Left lung (tissue), 10 donors: ENCODE data around the gene RASGRF1. TPM values are rescaled to one million over a fixed set of nuclear protein-coding genes. Genes with fewer than 3 reads are reported as not detected.
A peak's percentile ranks its signal among the peaks of the same experiment; 100 is the strongest.

ENCODE experiments used
- ATAC-seq: fragments of 200-7000 bp; cut with Tn5 transposase; one replicate; pipeline ENCODE4 v1.9.1; 2020; ENCODE audit warnings: moderate library complexity
- DNase-seq, 4 donors: peaks; one replicate each; pipeline ENCODE4 v3.0.0-alpha.2; 2013 to 2020
- H3K27ac ChIP-seq, 2 donors: fragments of 200-600 bp; sonication (generic) in 1 of 2; one replicate each; pipeline versions ENCODE4 v1.5.0 to v1.8.0; 2020 to 2021
- H3K27me3 ChIP-seq, 2 donors: fragments of 200-600 bp; sonication (generic) in 1 of 2; one replicate each; pipeline versions ENCODE4 v1.5.0 to v1.8.0; 2020 to 2021
- H3K36me3 ChIP-seq, 2 donors: fragments of 200-600 bp; sonication (generic) in 1 of 2; one replicate each; pipeline versions ENCODE4 v1.5.0 to v1.8.0; 2020 to 2021
- H3K4me1 ChIP-seq, 2 donors: fragments of 200-600 bp; one replicate each; pipeline ENCODE4 v1.8.0; 2021
- H3K4me3 ChIP-seq, 2 donors: fragments of 200-600 bp; sonication (generic) in 1 of 2; one replicate each; pipeline versions ENCODE4 v1.5.0 to v1.8.0; 2020 to 2021; ENCODE audit warnings: mild to moderate bottlenecking in 1 of 2
- H3K9me3 ChIP-seq, 2 donors: fragments of 200-600 bp; sonication (generic) in 1 of 2; one replicate each; pipeline versions ENCODE4 v1.5.0 to v1.8.0; 2020 to 2021
- CTCF ChIP-seq, 2 donors: fragments of 200-600 bp; sonication (generic) in 1 of 2; IDR thresholded peaks; one replicate each; pipeline versions ENCODE4 v1.5.0 to v1.8.0; 2021; ENCODE audit warnings: antibody characterized with exemption in 2 of 2
- intact Hi-C, 2 donors: fragments of 100-400 bp; cut with DNase I; formaldehyde crosslinking; loops; one replicate each; pipeline versions ENCODE4 v1.11.2 to v1.14.2; 2022
- polyA plus RNA-seq, 6 donors: library from polyadenylated mRNA; unstranded; fragments of 120-200 nt; gene quantifications; one replicate each; pipeline ENCODE4 v1.2.1, GENCODE V29; 2013; ENCODE audit not compliant: insufficient read length in 6 of 6
- total RNA-seq, 2 donors: library from RNA; stranded (reverse); fragmentation: NEBNext Ultra II Directional; extraction: Animal tissue kit (Norgen Biotek cat#: 25700); gene quantifications; one replicate each; pipeline ENCODE4 v1.2.1, GENCODE V29; 2021
- donor health status: DM: no; HTN: yes; CAD: no.
- donor health status: DM: no; HTN: no; CAD: no.

RASGRF1 gene
- total and polyA plus RNA-seq, 8 donors, result 5.9 to 63.2 (median 26.0) TPM

- Histone ChIP-seq H3K27ac (peak overlapping the region; percentile 59 to 83), H3K27me3 (no peaks in the 10 kb centered on the region), H3K4me3 (no peak overlapping the region), H3K36me3 (no peaks in the 10 kb centered on the region), H3K9me3 (no peaks in the 10 kb centered on the region), H3K4me1 (peaks cover 8 to 20% of the 10 kb centered on the region in 2 donors)
- ATAC-seq, result peak; percentile 57
- no peak for TF ChIP-seq CTCF (IDR thresholded peaks at IDR 0.05)
- DNase-seq, result peak in 3 of 4 donors; percentile 70 to 82 (median 80)
- intact Hi-C loops, result no loop called here
Observed at GRCh38 chr15:78993931-78994530, 96.5 kb downstream of the RASGRF1 start.

- Histone ChIP-seq H3K9me3 (no peaks in the 10 kb centered on the region), H3K27ac (peak overlapping the region; percentile 59 to 83), H3K4me1 (peaks cover 12 to 27% of the 10 kb centered on the region in 2 donors), H3K36me3 (no peaks in the 10 kb centered on the region), H3K27me3 (no peaks in the 10 kb centered on the region), H3K4me3 (no peak overlapping the region)
- peak; percentile 15 for ATAC-seq
- no peak for DNase-seq
- no peak for TF ChIP-seq CTCF (IDR thresholded peaks at IDR 0.05)
- intact Hi-C loops, result no loop called here
Observed at GRCh38 chr15:78993257-78993930, 97.2 kb downstream of the RASGRF1 start.

DNA sequence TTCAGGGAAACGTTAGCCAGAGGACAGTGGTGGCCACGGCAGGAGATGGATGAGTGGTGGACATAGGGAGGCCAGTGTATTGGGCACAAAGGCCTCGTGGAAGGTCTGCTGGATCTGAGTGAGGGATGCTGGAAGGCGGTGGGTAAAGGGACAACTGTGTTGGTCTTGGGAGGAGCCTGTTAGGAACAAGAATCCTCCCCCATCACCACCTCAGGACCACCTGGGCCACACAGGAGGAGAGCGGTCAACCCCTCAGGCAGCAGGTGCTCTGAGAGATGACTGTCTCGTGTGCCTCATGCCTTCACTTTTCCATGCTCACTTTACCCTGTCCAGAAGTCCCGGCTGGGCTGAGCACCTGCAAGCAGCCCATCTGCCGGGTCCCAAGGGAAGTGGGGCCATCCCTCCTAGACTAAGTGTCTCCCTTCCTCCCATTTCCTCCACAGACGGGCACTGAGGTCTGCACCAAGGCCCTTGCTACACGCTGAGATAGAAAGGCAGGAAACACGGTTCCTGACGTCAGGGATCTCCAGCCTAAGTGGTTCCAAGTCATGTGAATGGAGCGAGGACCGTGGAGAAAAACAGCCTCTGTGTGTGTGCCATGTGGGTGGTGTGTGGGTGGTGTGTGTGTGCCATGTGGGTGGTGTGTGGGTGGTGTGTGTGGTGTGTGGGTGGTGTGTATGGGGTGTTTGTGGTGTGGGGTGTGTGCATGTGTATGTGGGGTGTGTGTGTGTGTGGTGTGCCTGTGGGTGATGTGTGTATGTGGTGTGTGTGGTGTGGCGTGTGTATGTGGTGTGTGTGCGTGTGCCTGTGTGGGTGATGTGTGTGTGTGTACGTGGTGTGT lies 97.9 kb downstream of the RASGRF1 start:
- H3K27ac ChIP-seq, result peak overlapping the region; percentile 2 to 83
- intact Hi-C loops, result no loop called here
- peak in 2 of 4 donors; percentile 30 to 77 for DNase-seq
- H3K36me3 ChIP-seq, result no peaks in the 10 kb centered on the region
- H3K4me1 ChIP-seq, result peaks cover 19 to 34% of the 10 kb centered on the region in 2 donors
- no peak for TF ChIP-seq CTCF (IDR thresholded peaks at IDR 0.05)
- H3K27me3 ChIP-seq, result no peaks in the 10 kb centered on the region
- H3K9me3 ChIP-seq, result no peaks in the 10 kb centered on the region
- no peak overlapping the region for H3K4me3 ChIP-seq
- ATAC-seq, result peak; percentile 5

- no peaks in the 10 kb centered on the region for H3K36me3 ChIP-seq
- TF ChIP-seq CTCF (IDR thresholded peaks at IDR 0.05), result no peak
- DNase-seq, result no peak
- H3K27me3 ChIP-seq, result no peaks in the 10 kb centered on the region
- H3K27ac ChIP-seq, result peak overlapping the region; percentile 2 to 67
- H3K4me3 ChIP-seq, result no peak overlapping the region
- intact Hi-C loops, result no loop called here
- peaks cover 19 to 35% of the 10 kb centered on the region in 2 donors for H3K4me1 ChIP-seq
- ATAC-seq, result no peak
- H3K9me3 ChIP-seq, result no peaks in the 10 kb centered on the region
Observed at GRCh38 chr15:78991879-78992278, 98.7 kb downstream of the RASGRF1 start.

- no peaks in the 10 kb centered on the region for H3K9me3 ChIP-seq
- peaks cover 19 to 35% of the 10 kb centered on the region in 2 donors for H3K4me1 ChIP-seq
- ATAC-seq (no peak), DNase-seq (no peak)
- H3K36me3 ChIP-seq, result no peaks in the 10 kb centered on the region
- H3K27me3 ChIP-seq, result no peaks in the 10 kb centered on the region
- peak overlapping the region in 1 of 2 donors; percentile 75 for H3K27ac ChIP-seq
- intact Hi-C loops, result no loop called here
- no peak for TF ChIP-seq CTCF (IDR thresholded peaks at IDR 0.05)
- H3K4me3 ChIP-seq, result no peak overlapping the region
Observed at GRCh38 chr15:78991476-78991875, 99.1 kb downstream of the RASGRF1 start.
